Ishikawa (cell line): ENCODE data around the gene LRP2BP.

Experiments
- CEBPB ChIP-seq: IDR thresholded peaks from 2 replicates; pipeline ENCODE4 v1.6.1; 2012
- EP300 ChIP-seq: IDR thresholded peaks from 2 replicates; pipeline ENCODE4 v1.6.1; 2012; ENCODE audit warnings: borderline replicate concordance
- FOXM1 ChIP-seq: IDR thresholded peaks from 2 replicates; pipeline ENCODE4 v1.6.1; 2012; ENCODE audit warnings: low read depth, borderline replicate concordance
- REST ChIP-seq: IDR thresholded peaks from 2 replicates; pipeline ENCODE4 v1.6.1; 2012; ENCODE audit warnings: low read depth, mild to moderate bottlenecking
- TAF1 ChIP-seq: IDR thresholded peaks from 2 replicates; pipeline ENCODE4 v1.6.1; 2012; ENCODE audit warnings: low read depth, mild to moderate bottlenecking
- USF1 ChIP-seq: IDR thresholded peaks from 2 replicates; pipeline ENCODE4 v1.6.1; 2012

GRCh38 chr4:185318679-185319078 is 77.0 kb downstream of the LRP2BP start:
- no peak for TF ChIP-seq EP300
- TF ChIP-seq FOXM1: no peak
- TF ChIP-seq REST: no peak
- no peak for TF ChIP-seq USF1
- no peak for TF ChIP-seq CEBPB
- no peak for TF ChIP-seq TAF1
